Stimulated activated CD8-positive, alpha-beta memory T cell treated with anti-CD3 and anti-CD28 coated beads, Interleukin-4, amount 100 ng/mL, for 1 hour (primary cell): Measurements from ENCODE around the gene RAB11FIP4.
"Not testable (repeated sequence)": the region's sequence is repeated elsewhere in the genome, so short reads cannot be mapped to it uniquely, and the experiment has no call there.

Experiments
- DNase-seq, 2 donors: peaks; one replicate each; pipeline ENCODE4 v3.0.0-alpha.2; 2020; ENCODE audit warnings: low read depth in 2 of 2, low spot score in 1 of 2

RAB11FIP4 gene

GRCh38 chr17:31431852-31432658 lies 40.6 kb downstream of the RAB11FIP4 start:
- no peak for DNase-seq

GRCh38 chr17:31433091-31433790 lies 41.8 kb downstream of the RAB11FIP4 start:
- peak in 1 of 2 donors; percentile 16 for DNase-seq

GRCh38 chr17:31433811-31434726 lies 42.6 kb downstream of the RAB11FIP4 start:
- no peak for DNase-seq

- no peak for DNase-seq
Measured at GRCh38 chr17:31434727-31435050, 43.2 kb downstream of the RAB11FIP4 start.

GRCh38 chr17:31435581-31435980 lies 44.1 kb downstream of the RAB11FIP4 start:
- no peak for DNase-seq

GRCh38 chr17:31437720-31438400 lies 46.4 kb downstream of the RAB11FIP4 start:
- DNase-seq, result no peak

- no peak for DNase-seq
Measured at GRCh38 chr17:31439716-31440115, 48.2 kb downstream of the RAB11FIP4 start.

GRCh38 chr17:31442276-31442675 lies 50.8 kb downstream of the RAB11FIP4 start:
- DNase-seq, result no peak

GRCh38 chr17:31442856-31443255 lies 51.4 kb downstream of the RAB11FIP4 start:
- DNase-seq, result not testable (repeated sequence)

- no peak for DNase-seq
Measured at GRCh38 chr17:31443386-31443785, 51.9 kb downstream of the RAB11FIP4 start.

GRCh38 chr17:31444026-31444425 lies 52.6 kb downstream of the RAB11FIP4 start:
- DNase-seq, result no peak

- DNase-seq, result no peak
Measured at GRCh38 chr17:31446195-31446967, 54.9 kb downstream of the RAB11FIP4 start.

- no peak for DNase-seq
Measured at GRCh38 chr17:31448467-31449077, 57.1 kb downstream of the RAB11FIP4 start.

GRCh38 chr17:31449111-31449510 lies 57.6 kb downstream of the RAB11FIP4 start:
- no peak for DNase-seq

- no peak for DNase-seq
Measured at GRCh38 chr17:31449746-31450145, 58.3 kb downstream of the RAB11FIP4 start.

GRCh38 chr17:31452101-31452500 lies 60.6 kb downstream of the RAB11FIP4 start:
- no peak for DNase-seq

GRCh38 chr17:31452561-31453110 lies 61.2 kb downstream of the RAB11FIP4 start:
- DNase-seq, result no peak

GRCh38 chr17:31453896-31454295 lies 62.4 kb downstream of the RAB11FIP4 start:
- no peak for DNase-seq

- no peak for DNase-seq
Measured at GRCh38 chr17:31456814-31457213, 65.3 kb downstream of the RAB11FIP4 start.
